ENCODE results near the gene CRISP2. TPM values are rescaled to one million over a fixed set of nuclear protein-coding genes. Genes with fewer than 3 reads are reported as not detected.

CRISP2 gene
- total and polyA plus RNA-seq, 2 of the 13 experiments (the other 11 are each of a cell fraction or from before 2014, with no cell fraction given), result not detected

GRCh38 chr6:49647476-49647875, 65.9 kb downstream of the CRISP2 start (continued):
- TF ChIP-seq ZBTB44 (CRISPR knock-in tag; IDR thresholded peaks at IDR 0.05) (no peak), MXD1 (CRISPR knock-in tag; IDR thresholded peaks at IDR 0.05) (no peak), ETV6 (CRISPR knock-in tag; conservative IDR thresholded peaks at IDR 0.05) (no peak), RFX3 (CRISPR knock-in tag; IDR thresholded peaks at IDR 0.05) (no peak), STAG1 (CRISPR knock-in tag; IDR thresholded peaks at IDR 0.05) (no peak), JUND (CRISPR knock-in tag; IDR thresholded peaks at IDR 0.05) (no peak), SP1 (IDR thresholded peaks at IDR 0.05) (no peak), SP1 (CRISPR knock-in tag; IDR thresholded peaks at IDR 0.05) (no peak), KLF6 (CRISPR knock-in tag; IDR thresholded peaks at IDR 0.05) (no peak), NRL (CRISPR knock-in tag; IDR thresholded peaks at IDR 0.05; ENCODE audit: borderline replicate concordance) (no peak), SNAPC4 (CRISPR knock-in tag; IDR thresholded peaks at IDR 0.05) (no peak)
